Pancreas (tissue), 10 donors: Measurements from ENCODE around the gene CLTB. TPM values are rescaled to one million over a fixed set of nuclear protein-coding genes. Genes with fewer than 3 reads are reported as not detected.

ENCODE experiments used
- ATAC-seq, 4 donors: fragments of 200-7000 bp; cut with Tn5 transposase; one replicate each; pipeline versions ENCODE4 v1.8.0 to v1.9.1; 2020; ENCODE audit warnings: mild to moderate bottlenecking in 4 of 4, moderate library complexity in 4 of 4
- DNase-seq, 6 donors: peaks; one replicate each; pipeline ENCODE4 v3.0.0-alpha.2; 2020
- FAIRE-seq: peaks from 2 replicates; lab custom pipeline; 2012; peaks lifted over from hg19 to GRCh38; lab: Jason Lieb, UNC
- H3K27ac ChIP-seq, 4 donors: fragments of 200-600 bp; sonication (generic); 1 replicate in 3 of 4; 2 replicates in 1 of 4; pipeline versions ENCODE4 v1.5.0 to v1.8.0; 2020
- H3K27me3 ChIP-seq, 4 donors: fragments of 200-600 bp; one replicate each; pipeline ENCODE4 v1.8.0; 2021
- H3K36me3 ChIP-seq, 3 donors: fragments of 200-600 bp; sonication (generic) in 1 of 3; one replicate each; pipeline versions ENCODE4 v1.5.0 to v1.8.0; 2020 to 2021
- H3K4me1 ChIP-seq, 3 donors: fragments of 200-600 bp; one replicate each; pipeline ENCODE4 v1.8.0; 2021
- H3K4me3 ChIP-seq, 4 donors: fragments of 200-600 bp; sonication (generic) in 2 of 4; one replicate each; pipeline versions ENCODE4 v1.5.0 to v1.8.0; 2020 to 2021
- H3K9me3 ChIP-seq, 4 donors: fragments of 200-600 bp; one replicate each; pipeline ENCODE4 v1.8.0; 2021
- CTCF ChIP-seq, 4 donors: fragments of 200-600 bp; sonication (generic) in 3 of 4; IDR thresholded peaks; one replicate each; pipeline versions ENCODE4 v1.5.0 to v1.8.0; 2021; ENCODE audit warnings: antibody characterized with exemption in 4 of 4
- WGBS, 2 donors: extraction: QIAGEN DNeasy Blood & Tissue Kit; methylation state at CpG; one replicate each; pipeline ENCODE4 v1.1.7; 2013; 5-methylcytosine and 5-hydroxymethylcytosine counted together
- intact Hi-C, 3 donors: fragments of 100-400 bp; cut with DNase I; formaldehyde crosslinking; loops; one replicate each; pipeline versions ENCODE4 v1.11.1 to v1.14.2; 2022
- polyA plus RNA-seq, 2 donors: library from polyadenylated mRNA; stranded (reverse); fragments of 200-250 nt; gene quantifications; one replicate each; pipeline ENCODE4 v1.2.3, GENCODE V29; 2013
- total RNA-seq, 6 donors: library from RNA; stranded (reverse); fragmentation: NEBNext Ultra II Directional in 4 of 6; extraction: Animal tissue kit (Norgen Biotek cat#: 25700) in 4 of 6; gene quantifications; one replicate each; pipeline versions ENCODE4 v1.2.1 to v1.2.4, GENCODE V29; 2021 to 2023
- donor health status: healthy with polysubstance abuse.
- donor health status: DM: no; HTN: no; CAD: no; lungs with moderate emphysema.
- donor health status: DM: no; HTN: no; CAD: no.
- donor health status: control.
- donor health status: control.
- donor health status: Bipolar disorder and iron deficiency.
- donor health status: DM: yes; HTN: yes; CAD: no.
- donor health status: DM: no; HTN: no; CAD: no.
- donor health status: DM: no; HTN: no; CAD: no.
- donor health status: DM: yes; HTN: yes; CAD: no.

CLTB gene
- total and polyA plus RNA-seq, 8 donors: 28.6 to 92.0 (median 35.5) TPM

DNA sequence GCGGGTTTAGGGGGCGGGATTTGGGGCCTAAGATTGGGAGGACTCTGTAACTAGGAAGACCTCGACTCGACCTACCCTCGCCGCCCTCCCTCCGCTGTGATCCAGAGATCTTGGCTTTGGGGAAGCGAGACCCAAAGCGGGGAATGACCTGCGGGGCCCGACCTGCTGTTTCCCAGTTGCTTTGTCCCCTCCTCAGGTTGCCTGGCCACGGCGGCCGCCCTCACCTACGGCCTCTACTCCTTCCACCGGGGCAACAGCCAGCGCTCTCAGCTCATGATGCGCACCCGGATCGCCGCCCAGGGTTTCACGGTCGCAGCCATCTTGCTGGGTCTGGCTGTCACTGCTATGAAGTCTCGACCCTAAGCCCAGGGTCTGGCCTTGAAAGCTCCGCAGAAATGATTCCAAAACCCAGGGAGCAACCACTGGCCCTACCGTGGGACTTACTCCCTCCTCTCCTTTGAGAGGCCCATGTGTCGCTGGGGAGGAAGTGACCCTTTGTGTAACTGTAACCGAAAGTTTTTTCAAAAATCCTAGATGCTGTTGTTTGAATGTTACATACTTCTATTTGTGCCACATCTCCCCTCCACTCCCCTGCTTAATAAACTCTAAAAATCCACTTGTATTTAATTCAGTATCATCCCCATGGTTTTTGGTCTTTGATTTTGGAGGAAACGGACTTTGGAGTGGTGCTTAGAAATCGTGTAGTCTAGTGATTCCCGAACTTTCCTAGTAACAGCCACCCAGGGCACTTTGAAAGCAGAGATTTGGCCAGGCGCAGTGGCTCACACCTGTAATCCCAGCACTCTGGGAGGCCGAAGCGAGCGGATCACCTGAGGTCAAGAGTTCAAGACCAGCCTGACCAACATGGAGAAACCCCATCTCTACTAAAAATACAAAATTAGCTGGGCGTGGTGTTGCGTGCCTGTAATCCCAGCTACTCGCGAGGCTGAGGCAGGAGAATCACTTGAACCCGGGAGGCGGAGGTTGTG is 26.9 kb downstream of the CLTB start:
- WGBS, 2 donors: 26 to 28% methylated on average over 40 to 41 of the region's 41 CpGs
- peak; percentile 36 to 55 (median 46) for ATAC-seq
- intact Hi-C loops: no loop called here
- peak overlapping the region; percentile 31 to 96 (median 75) for H3K4me3 ChIP-seq
- peak overlapping the region; percentile 89 to 93 (median 91) for H3K27ac ChIP-seq
- no peak for TF ChIP-seq CTCF (IDR thresholded peaks at IDR 0.05)
- H3K27me3 ChIP-seq: no peaks in the 10 kb centered on the region
- no peaks in the 10 kb centered on the region for H3K9me3 ChIP-seq
- no peak for FAIRE-seq
- no peak for DNase-seq
- H3K4me1 ChIP-seq: peaks cover 0 to 24% (median 0%) of the 10 kb centered on the region in 3 donors
- peaks cover 0 to 10% (median 4%) of the 10 kb centered on the region in 3 donors for H3K36me3 ChIP-seq

DNA sequence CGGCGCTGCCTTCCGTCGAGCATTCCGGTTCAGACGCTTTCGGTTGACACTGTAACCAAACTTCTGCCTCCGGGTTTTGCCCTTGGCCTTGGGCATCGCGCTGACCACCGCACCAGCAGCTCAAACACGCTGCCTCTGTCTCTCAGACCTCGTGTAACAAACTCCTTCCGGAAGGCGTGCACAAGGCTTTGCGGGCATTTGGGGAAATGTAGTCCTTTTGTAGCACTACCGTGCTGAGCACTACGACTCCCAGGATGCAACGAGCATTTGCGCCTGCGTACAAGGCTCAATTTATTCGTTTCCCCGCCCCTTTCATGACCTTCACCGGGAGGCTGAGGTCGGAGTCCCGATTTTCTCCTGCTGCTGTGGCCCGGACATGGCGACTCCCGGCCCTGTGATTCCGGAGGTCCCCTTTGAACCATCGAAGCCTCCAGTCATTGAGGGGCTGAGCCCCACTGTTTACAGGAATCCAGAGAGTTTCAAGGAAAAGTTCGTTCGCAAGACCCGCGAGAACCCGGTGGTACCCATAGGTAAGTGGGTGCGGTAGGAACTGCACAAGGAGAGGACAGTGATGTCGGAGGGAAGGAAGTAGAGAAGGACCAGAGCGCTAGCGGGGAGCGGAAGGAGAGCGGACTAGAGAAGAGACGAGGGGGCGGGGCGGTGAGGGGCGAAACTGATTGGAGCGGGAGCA is 27.8 kb downstream of the CLTB start, which contains the start of the genes HIGD2A and NOP16:
HIGD2A (plus strand) TSS at position 308 of the 691 bp plus-strand sequence; CDS start at position 377, 69 bp downstream.
NOP16 (minus strand) TSS at position 155 of the 691 bp plus-strand sequence; CDS start at position 96, 59 bp downstream.
- no peak for TF ChIP-seq CTCF (IDR thresholded peaks at IDR 0.05)
- peak within 1 kb of the TSS; percentile 72 to 96 (median 75) for H3K4me3 ChIP-seq
- H3K27ac ChIP-seq: peak within 1 kb of the TSS; percentile 89 to 93 (median 91)
- ATAC-seq: peak; percentile 94 to 98 (median 94)
- H3K9me3 ChIP-seq: no peaks in the 10 kb centered on the region
- no peaks in the 10 kb centered on the region for H3K27me3 ChIP-seq
- H3K36me3 ChIP-seq: peaks cover 0 to 15% (median 6%) of the 10 kb centered on the region in 3 donors
- intact Hi-C loops: no loop called here
- peak; percentile 94 to 100 (median 98) for DNase-seq
- WGBS, 2 donors: 0% methylated on average over 44 to 47 of the region's 47 CpGs
- peak; percentile 79 for FAIRE-seq
- peaks cover 0 to 24% (median 0%) of the 10 kb centered on the region in 3 donors for H3K4me1 ChIP-seq

- Histone ChIP-seq H3K27ac (peak overlapping the region in 1 of 4 donors; percentile 90), H3K36me3 (peaks cover 0 to 18% (median 12%) of the 10 kb centered on the region in 3 donors), H3K4me3 (peak overlapping the region; percentile 72 to 96 (median 75)), H3K27me3 (no peaks in the 10 kb centered on the region), H3K9me3 (no peaks in the 10 kb centered on the region), H3K4me1 (peaks cover 0 to 24% (median 0%) of the 10 kb centered on the region in 3 donors)
- 0% methylated on average over 29 of the region's 29 CpGs for WGBS, 2 donors
- DNase-seq: peak in 1 of 6 donors; percentile 21
- no peak for TF ChIP-seq CTCF (IDR thresholded peaks at IDR 0.05)
- intact Hi-C loops: no loop called here
- no peak for ATAC-seq
- no peak for FAIRE-seq
Measured at GRCh38 chr5:176388003-176388443, 28.3 kb downstream of the CLTB start.

DNA sequence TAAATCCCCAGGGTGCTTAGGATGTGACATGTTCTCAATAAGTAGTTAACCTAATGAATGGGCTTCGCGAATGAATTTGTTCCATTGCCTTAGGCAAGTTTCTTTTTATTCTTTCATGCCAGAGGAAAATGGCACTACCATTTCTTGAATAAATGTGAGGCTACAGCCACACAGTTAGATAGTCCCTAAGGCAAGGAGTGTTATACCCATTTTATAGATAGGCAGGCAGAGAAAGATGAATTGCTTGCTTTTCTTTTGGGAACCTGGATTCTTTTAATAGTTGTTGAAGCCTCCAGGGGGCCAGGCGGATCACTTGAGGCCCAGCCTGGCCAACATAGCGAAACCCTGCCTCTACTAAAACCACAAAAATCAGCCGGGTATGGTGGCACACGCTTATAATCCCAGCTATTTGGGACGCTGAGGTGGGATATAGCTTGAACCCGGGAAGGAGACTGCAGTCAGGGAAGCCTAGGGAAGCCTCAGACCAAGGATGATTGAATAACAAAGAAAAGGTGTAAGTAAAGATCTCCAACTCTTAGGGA is 28.9 kb downstream of the CLTB start:
- DNase-seq: no peak
- WGBS, 2 donors: 41 to 49% methylated on average over 8 of the region's 8 CpGs
- FAIRE-seq: no peak
- no peak overlapping the region for H3K27ac ChIP-seq
- intact Hi-C loops: no loop called here
- no peaks in the 10 kb centered on the region for H3K27me3 ChIP-seq
- H3K4me3 ChIP-seq: peak overlapping the region; percentile 72 to 96 (median 75)
- H3K9me3 ChIP-seq: no peaks in the 10 kb centered on the region
- no peak for TF ChIP-seq CTCF (IDR thresholded peaks at IDR 0.05)
- no peak for ATAC-seq
- H3K4me1 ChIP-seq: peaks cover 0 to 24% (median 0%) of the 10 kb centered on the region in 3 donors
- peaks cover 0 to 21% (median 14%) of the 10 kb centered on the region in 3 donors for H3K36me3 ChIP-seq
